H9 (cell line): ENCODE measurements around the gene SPTLC3. TPM values are rescaled to one million over a fixed set of nuclear protein-coding genes. Genes with fewer than 3 reads are reported as not detected.

Experiments used
- DNase-seq: peaks from one replicate; pipeline ENCODE4 v3.0.0-alpha.2; 2017
- H2AFZ ChIP-seq: one replicate; pipeline ENCODE4 v1.6.1; 2013; ENCODE audit warnings: mild to moderate bottlenecking, low read length, control low read depth, moderate library complexity
- H2AK5ac ChIP-seq: 2 replicates; pipeline ENCODE4 v1.6.1; 2013; ENCODE audit warnings: low read length, control low read depth, mixed read lengths; ENCODE audit not compliant: insufficient read length
- H2BK120ac ChIP-seq: one replicate; pipeline ENCODE4 v1.6.1; 2013; ENCODE audit warnings: low read depth, mild to moderate bottlenecking, low read length, control low read depth, inconsistent platforms; ENCODE audit not compliant: poor library complexity, severe bottlenecking
- H2BK12ac ChIP-seq: 2 replicates; pipeline ENCODE4 v1.6.1; 2013; ENCODE audit warnings: low read length, control low read depth, mixed read lengths, low read depth; ENCODE audit not compliant: insufficient read length
- H2BK15ac ChIP-seq: 2 replicates; pipeline ENCODE4 v1.6.1; 2013; ENCODE audit warnings: low read depth, low read length, control low read depth
- H2BK20ac ChIP-seq: one replicate; pipeline ENCODE4 v1.6.1; 2013; ENCODE audit warnings: low read depth, mild to moderate bottlenecking, low read length, control low read depth, inconsistent platforms; ENCODE audit not compliant: poor library complexity, severe bottlenecking
- H2BK5ac ChIP-seq: 2 replicates; pipeline ENCODE4 v1.6.1; 2013; ENCODE audit warnings: low read length, control low read depth, mixed read lengths; ENCODE audit not compliant: insufficient read length
- H3K14ac ChIP-seq: 2 replicates; pipeline ENCODE4 v1.6.1; 2013; ENCODE audit warnings: low read length, control low read depth; ENCODE audit not compliant: insufficient read depth
- H3K18ac ChIP-seq: 2 replicates; pipeline ENCODE4 v1.6.1; 2013; ENCODE audit warnings: low read depth, mild to moderate bottlenecking, mixed read lengths, low read length, control low read depth; ENCODE audit not compliant: insufficient read length
- H3K23ac ChIP-seq: 2 replicates; pipeline ENCODE4 v1.6.1; 2013; ENCODE audit warnings: low read length, control low read depth, mixed read lengths, low read depth; ENCODE audit not compliant: insufficient read length
- H3K23me2 ChIP-seq: 2 replicates; pipeline ENCODE4 v1.6.1; 2013; ENCODE audit warnings: low read depth, mild to moderate bottlenecking, mixed read lengths, low read length, control low read depth; ENCODE audit not compliant: insufficient read length, poor library complexity, severe bottlenecking
- H3K27ac ChIP-seq: 2 replicates; pipeline ENCODE4 v1.5.1; 2013; ENCODE audit warnings: low read length, control low read depth, mixed read lengths, low read depth; ENCODE audit not compliant: insufficient read length
- H3K27me3 ChIP-seq: 2 replicates; pipeline ENCODE4 v1.6.1; 2013; ENCODE audit warnings: low read length, control low read depth, inconsistent platforms; ENCODE audit not compliant: insufficient read depth
- H3K4ac ChIP-seq: 2 replicates; pipeline ENCODE4 v1.6.1; 2013; ENCODE audit warnings: low read depth, mild to moderate bottlenecking, control low read depth, inconsistent platforms, low read length, moderate library complexity
- H3K4me1 ChIP-seq: 2 replicates; pipeline ENCODE4 v1.6.1; 2013; ENCODE audit warnings: low read length, control low read depth, inconsistent platforms; ENCODE audit not compliant: insufficient read depth
- H3K4me2 ChIP-seq: 2 replicates; pipeline ENCODE4 v1.6.1; 2013; ENCODE audit warnings: low read length, control low read depth, mixed read lengths; ENCODE audit not compliant: insufficient read length, insufficient read depth
- H3K56ac ChIP-seq: 2 replicates; pipeline ENCODE4 v1.6.1; 2013; ENCODE audit warnings: low read depth, mild to moderate bottlenecking, mixed read lengths, low read length, control low read depth; ENCODE audit not compliant: insufficient read length
- H3K79me1 ChIP-seq: 2 replicates; pipeline ENCODE4 v1.6.1; 2013; ENCODE audit warnings: low read depth, mild to moderate bottlenecking, moderate library complexity, low read length, control low read depth, inconsistent platforms; ENCODE audit not compliant: insufficient read depth, poor library complexity, severe bottlenecking
- H3K79me2 ChIP-seq: 2 replicates; pipeline ENCODE4 v1.6.1; 2013; ENCODE audit warnings: low read length, control low read depth, inconsistent platforms; ENCODE audit not compliant: insufficient read depth
- H3K9ac ChIP-seq: 2 replicates; pipeline ENCODE4 v1.6.1; 2013; ENCODE audit warnings: low read length, control low read depth, mixed read lengths; ENCODE audit not compliant: insufficient read length; ENCODE audit errors: extremely low read depth
- H3K9me3 ChIP-seq: one replicate; pipeline ENCODE4 v1.6.1; 2013; ENCODE audit warnings: low read depth, low read length, inconsistent platforms; ENCODE audit not compliant: control insufficient read depth
- H3T11ph ChIP-seq: one replicate; pipeline ENCODE4 v1.6.1; 2013; ENCODE audit warnings: mild to moderate bottlenecking, low read length, control low read depth, inconsistent platforms
- H4K20me1 ChIP-seq: one replicate; pipeline ENCODE4 v1.6.1; 2013; ENCODE audit not compliant: control insufficient read depth, insufficient read length, insufficient read depth
- H4K5ac ChIP-seq: 2 replicates; pipeline ENCODE4 v1.6.1; 2013; ENCODE audit warnings: low read depth, mild to moderate bottlenecking, mixed read lengths, low read length, control low read depth; ENCODE audit not compliant: insufficient read length
- H4K8ac ChIP-seq: replicated peaks from 2 replicates; pipeline ENCODE4 v1.6.1; 2013; ENCODE audit warnings: low read length, control low read depth, mixed read lengths, low read depth; ENCODE audit not compliant: insufficient read length
- H4K91ac ChIP-seq: 2 replicates; pipeline ENCODE4 v1.6.1; 2013; ENCODE audit warnings: low read depth, mild to moderate bottlenecking, moderate library complexity, mixed read lengths, low read length, control low read depth; ENCODE audit not compliant: insufficient read length
- H3K27ac Mint-ChIP-seq, 3 experiments: 2 replicates in 2 of 3; 3 replicates in 1 of 3; pipeline ENCODE4 v1.8.0; 2020 to 2021; ENCODE audit warnings: mixed read lengths in 3 of 3, mild to moderate bottlenecking in 1 of 3, moderate library complexity in 1 of 3
- H3K27me3 Mint-ChIP-seq: 2 replicates; pipeline ENCODE4 v1.8.0; 2021; ENCODE audit warnings: low read depth, mild to moderate bottlenecking, moderate library complexity, mixed read lengths
- H3K36me3 Mint-ChIP-seq, 3 experiments: 2 replicates in 2 of 3; 3 replicates in 1 of 3; pipeline ENCODE4 v1.8.0; 2020 to 2021; ENCODE audit warnings: low read depth in 3 of 3, mixed read lengths in 3 of 3; ENCODE audit not compliant: insufficient read depth in 1 of 3
- H3K4me1 Mint-ChIP-seq, 2 experiments: 2 replicates each; pipeline ENCODE4 v1.8.0; 2020; ENCODE audit warnings: mixed read lengths in 2 of 2
- H3K4me3 Mint-ChIP-seq, 2 experiments: 2 replicates in 1 of 2; 3 replicates in 1 of 2; pipeline ENCODE4 v1.8.0; 2020 to 2021; ENCODE audit warnings: mild to moderate bottlenecking in 2 of 2, mixed read lengths in 2 of 2, moderate library complexity in 1 of 2
- H3K9me3 Mint-ChIP-seq, 2 experiments: 2 replicates in 1 of 2; 3 replicates in 1 of 2; pipeline ENCODE4 v1.8.0; 2020; ENCODE audit warnings: mild to moderate bottlenecking in 2 of 2, mixed read lengths in 2 of 2, moderate library complexity in 1 of 2
- CTCF ChIP-seq: fragments of 200-600 bp; sonication (generic); conservative IDR thresholded peaks from 3 replicates; pipeline ENCODE4 v1.8.0; 2021; ENCODE audit warnings: antibody characterized with exemption, mild to moderate bottlenecking
- WGBS: extraction: QIAGEN DNeasy Blood & Tissue Kit; methylation state at CpG from one replicate; pipeline ENCODE4 v1.1.7; 2013; ENCODE audit warnings: missing lambda C conversion rate, low lambda C conversion rate, mixed read lengths; ENCODE audit not compliant: insufficient read length; ENCODE audit errors: extremely low coverage; 5-methylcytosine and 5-hydroxymethylcytosine counted together
- total RNA-seq: library from RNA; stranded (reverse); gene quantifications from 2 replicates; pipeline ENCODE4 v1.2.1, GENCODE V29; 2021

Gene SPTLC3
- total RNA-seq, 1 experiment from 2014 or later = 0.68 TPM

GRCh38 chr20:13111249-13111911, 102.6 kb downstream of the SPTLC3 start:
- H3K27me3 Mint-ChIP-seq = no peaks in the 10 kb centered on the region
- no peaks in the 10 kb centered on the region for H3K4me1 Mint-ChIP-seq
- no peaks in the 10 kb centered on the region for H3K9me3 Mint-ChIP-seq

More at GRCh38 chr20:13111249-13111911, 102.6 kb downstream of the SPTLC3 start:
- Mint-ChIP-seq H3K4me3 (no peak overlapping the region), H3K36me3 (no peaks in the 10 kb centered on the region), H3K27ac (no peak overlapping the region)
- TF ChIP-seq CTCF = no peak
- H2BK15ac ChIP-seq = no peak overlapping the region
- DNase-seq = no peak
- no peak overlapping the region for H3K9ac ChIP-seq
- no peaks in the 10 kb centered on the region for H3K79me2 ChIP-seq
- H2BK5ac ChIP-seq = no peak overlapping the region
- H3K4me1 ChIP-seq = no peaks in the 10 kb centered on the region
- no peaks in the 10 kb centered on the region for H3K79me1 ChIP-seq
- no peak overlapping the region for H3K18ac ChIP-seq
- no peak overlapping the region for H2AFZ ChIP-seq
- H3K4ac ChIP-seq = no peak overlapping the region
- no peak overlapping the region for H3T11ph ChIP-seq
- H3K23me2 ChIP-seq = no peaks in the 10 kb centered on the region
- WGBS = no CpG with 5 or more reads among the region's 5 CpGs
- H2AK5ac ChIP-seq = no peak overlapping the region
- no peak overlapping the region for H3K56ac ChIP-seq
- H2BK12ac ChIP-seq = no peak overlapping the region
- no peaks in the 10 kb centered on the region for H4K20me1 ChIP-seq
- H4K91ac ChIP-seq = no peak overlapping the region
- H3K14ac ChIP-seq = no peak overlapping the region
- H2BK120ac ChIP-seq = no peak overlapping the region
- H3K27ac ChIP-seq = no peak overlapping the region
- no peak overlapping the region for H4K8ac ChIP-seq
- H4K5ac ChIP-seq = no peak overlapping the region
- no peaks in the 10 kb centered on the region for H3K27me3 ChIP-seq
- H2BK20ac ChIP-seq = no peak overlapping the region
- H3K4me2 ChIP-seq = no peak overlapping the region
- no peak overlapping the region for H3K23ac ChIP-seq
- H3K9me3 ChIP-seq = no peaks in the 10 kb centered on the region
